Panc1 (cell line): Measurements from ENCODE around the gene CELA3A.
"Not testable (repeated sequence)": the region's sequence is repeated elsewhere in the genome, so short reads cannot be mapped to it uniquely, and the experiment has no call there.

Experiments
- CTCF ChIP-seq: fragments of 450-650 bp; IDR thresholded peaks from 2 replicates; pipeline ENCODE4 v1.5.1; 2017; ENCODE audit warnings: mild to moderate bottlenecking
- REST ChIP-seq, 2 experiments: IDR thresholded peaks; 2 replicates each; pipeline ENCODE4 v1.6.1; 2011 to 2012; ENCODE audit warnings: low read depth in 2 of 2, control low read depth in 1 of 2, low read length in 1 of 2, mild to moderate bottlenecking in 1 of 2, moderate library complexity in 1 of 2; ENCODE audit not compliant: insufficient read depth in 1 of 2

- TF ChIP-seq CTCF; REST (IDR thresholded peaks at IDR 0.05; ENCODE audit: insufficient read depth in 1 of 2, low read depth in 2 of 2, low read length in 1 of 2): not testable (repeated sequence)
Observed at GRCh38 chr1:21983539-21983938, 17.9 kb upstream of the CELA3A start.
